GM06990 (cell line): ENCODE results near the gene FCHSD2.

Experiments used
- DNase-seq: peaks from one replicate; pipeline ENCODE4 v3.0.0-alpha.2; 2011; ENCODE audit not compliant: insufficient read length; ENCODE audit errors: extremely low read depth
- H3K27me3 ChIP-seq: replicated peaks from 2 replicates; pipeline ENCODE4 v1.6.0; 2011; ENCODE audit warnings: low read length; ENCODE audit not compliant: control insufficient read depth, insufficient read depth
- H3K36me3 ChIP-seq: 2 replicates; pipeline ENCODE4 v1.5.1; 2011; ENCODE audit warnings: low read length; ENCODE audit not compliant: control insufficient read depth, insufficient read depth
- H3K4me3 ChIP-seq: replicated peaks from 2 replicates; pipeline ENCODE4 v1.5.1; 2011; ENCODE audit warnings: low read depth, mild to moderate bottlenecking, control low read depth, low read length
- CTCF ChIP-seq: IDR thresholded peaks from 2 replicates; pipeline ENCODE4 v1.5.1; 2011; ENCODE audit warnings: low read length, control low read depth, mild to moderate bottlenecking, inconsistent platforms; ENCODE audit not compliant: insufficient read depth, poor library complexity, severe bottlenecking

The FCHSD2 gene

GRCh38 chr11:72842126-72842525 lies 300.0 kb downstream of the FCHSD2 start:
- H3K36me3 ChIP-seq = peaks cover 34% of the 10 kb centered on the region
- DNase-seq = no peak

GRCh38 chr11:72841397-72841796 lies 300.7 kb downstream of the FCHSD2 start:
- DNase-seq = no peak
- no peak for TF ChIP-seq CTCF
- H3K4me3 ChIP-seq = no peak overlapping the region
- peaks cover 34% of the 10 kb centered on the region for H3K36me3 ChIP-seq
- H3K27me3 ChIP-seq = no peaks in the 10 kb centered on the region

More at GRCh38 chr11:72842126-72842525, 300.0 kb downstream of the FCHSD2 start:
- no peaks in the 10 kb centered on the region for H3K27me3 ChIP-seq
- TF ChIP-seq CTCF = no peak
- H3K4me3 ChIP-seq = no peak overlapping the region

GRCh38 chr11:72840780-72841179 lies 301.3 kb downstream of the FCHSD2 start:
- no peak for TF ChIP-seq CTCF
- H3K36me3 ChIP-seq = peaks cover 38% of the 10 kb centered on the region
- no peak overlapping the region for H3K4me3 ChIP-seq
- no peaks in the 10 kb centered on the region for H3K27me3 ChIP-seq
- no peak for DNase-seq

- H3K4me3 ChIP-seq = no peak overlapping the region
- DNase-seq = no peak
- TF ChIP-seq CTCF = no peak
- H3K27me3 ChIP-seq = no peaks in the 10 kb centered on the region
- peaks cover 36% of the 10 kb centered on the region for H3K36me3 ChIP-seq
Measured at GRCh38 chr11:72838691-72839305, 303.3 kb downstream of the FCHSD2 start.

GRCh38 chr11:72836111-72836510 lies 306.0 kb downstream of the FCHSD2 start:
- H3K4me3 ChIP-seq = no peak overlapping the region
- no peak for TF ChIP-seq CTCF
- no peaks in the 10 kb centered on the region for H3K27me3 ChIP-seq
- DNase-seq = no peak
- peaks cover 41% of the 10 kb centered on the region for H3K36me3 ChIP-seq

GRCh38 chr11:72834905-72835304 lies 307.2 kb downstream of the FCHSD2 start:
- H3K27me3 ChIP-seq = no peaks in the 10 kb centered on the region
- peaks cover 39% of the 10 kb centered on the region for H3K36me3 ChIP-seq
- H3K4me3 ChIP-seq = no peak overlapping the region
- no peak for DNase-seq
- TF ChIP-seq CTCF = no peak
